GM23248 (cell line): Measurements from ENCODE around the gene IL21. TPM values are rescaled to one million over a fixed set of nuclear protein-coding genes. Genes with fewer than 3 reads are reported as not detected.

ENCODE experiments used
- DNase-seq: peaks from one replicate; pipeline ENCODE4 v3.0.0-alpha.2; 2015
- H2AFZ ChIP-seq: fragments of 200-600 bp; sonication (generic); 2 replicates; pipeline ENCODE4 v1.6.1; 2016; ENCODE audit warnings: antibody characterized with exemption
- H3F3A ChIP-seq: fragments of 200-600 bp; sonication (generic); 2 replicates; pipeline ENCODE4 v1.6.1; 2016; ENCODE audit warnings: mild to moderate bottlenecking, antibody characterized with exemption, mixed run types; ENCODE audit not compliant: insufficient read depth
- H3K27ac ChIP-seq: fragments of 200-600 bp; sonication (generic); 2 replicates; pipeline ENCODE4 v1.5.1; 2016; ENCODE audit warnings: mild to moderate bottlenecking
- H3K27me3 ChIP-seq: fragments of 200-600 bp; sonication (generic); replicated peaks from 2 replicates; pipeline ENCODE4 v1.6.1; 2016; ENCODE audit warnings: mild to moderate bottlenecking; ENCODE audit not compliant: insufficient read depth
- H3K36me3 ChIP-seq: fragments of 200-600 bp; sonication (generic); 2 replicates; pipeline ENCODE4 v1.6.1; 2016; ENCODE audit warnings: low read depth, mild to moderate bottlenecking
- H3K4me1 ChIP-seq: fragments of 200-600 bp; sonication (generic); 2 replicates; pipeline ENCODE4 v1.6.1; 2016; ENCODE audit warnings: mild to moderate bottlenecking; ENCODE audit not compliant: insufficient read depth
- H3K4me2 ChIP-seq: fragments of 200-600 bp; sonication (generic); one replicate; pipeline ENCODE4 v1.6.1; 2016; ENCODE audit warnings: mild to moderate bottlenecking; ENCODE audit not compliant: unreplicated experiment
- H3K4me3 ChIP-seq: fragments of 200-600 bp; sonication (generic); 2 replicates; pipeline ENCODE4 v1.5.1; 2016; ENCODE audit warnings: mild to moderate bottlenecking
- H3K79me2 ChIP-seq: fragments of 200-600 bp; sonication (generic); 2 replicates; pipeline ENCODE4 v1.6.1; 2016; ENCODE audit warnings: mild to moderate bottlenecking; ENCODE audit not compliant: insufficient read depth
- H3K9ac ChIP-seq: fragments of 200-600 bp; sonication (generic); 2 replicates; pipeline ENCODE4 v1.6.1; 2016; ENCODE audit warnings: mild to moderate bottlenecking
- H3K9me2 ChIP-seq: fragments of 200-600 bp; sonication (generic); 2 replicates; pipeline ENCODE4 v1.6.1; 2016; ENCODE audit warnings: mixed run types, mild to moderate bottlenecking, moderate library complexity; ENCODE audit not compliant: insufficient read depth
- H3K9me3 ChIP-seq: fragments of 200-600 bp; sonication (generic); one replicate; pipeline ENCODE4 v1.6.1; 2017; ENCODE audit warnings: low read depth
- H4K20me1 ChIP-seq: fragments of 200-600 bp; sonication (generic); 2 replicates; pipeline ENCODE4 v1.6.0; 2016; ENCODE audit not compliant: insufficient read depth
- EZH2 ChIP-seq: fragments of 200-600 bp; sonication (generic); IDR thresholded peaks from 2 replicates; pipeline ENCODE4 v1.6.1; 2018; ENCODE audit warnings: antibody characterized with exemption, mild to moderate bottlenecking; ENCODE audit not compliant: insufficient read depth, poor library complexity, severe bottlenecking
- EZH2phosphoT487 ChIP-seq: fragments of 200-600 bp; sonication (generic); IDR thresholded peaks from 2 replicates; pipeline ENCODE4 v1.6.1; 2018; ENCODE audit warnings: antibody characterized with exemption, moderate library complexity, mild to moderate bottlenecking, low read depth; ENCODE audit not compliant: insufficient read depth
- WGBS, 2 experiments: methylation state at CpG; one replicate each; pipeline ENCODE4 v1.1.6; 2015 to 2017; ENCODE audit warnings: low lambda C conversion rate in 2 of 2, low coverage in 1 of 2; ENCODE audit errors: missing lambda C conversion rate in 2 of 2; 5-methylcytosine and 5-hydroxymethylcytosine counted together
- in situ Hi-C: fragments of 300-500 bp; cut with MboI; formaldehyde crosslinking; loops from 2 replicates; pipeline ENCODE4 v1.15.0; 2020
- polyA plus RNA-seq: library from polyadenylated mRNA; unstranded; fragments of >200 nt; fragmentation: Nextera tagmentation; extraction: Ambion mirVana; gene quantifications from 2 replicates; pipeline ENCODE4 v1.2.1, GENCODE V29; 2016
- total RNA-seq: library from RNA; depleted of rRNA; stranded (reverse); fragments of >200 nt; shearing (Covaris generic); gene quantifications from 2 replicates; pipeline ENCODE4 v1.2.3, GENCODE V29; 2014

IL21 gene
- total and polyA plus RNA-seq, 2 experiments from 2014 or later: not detected

DNA sequence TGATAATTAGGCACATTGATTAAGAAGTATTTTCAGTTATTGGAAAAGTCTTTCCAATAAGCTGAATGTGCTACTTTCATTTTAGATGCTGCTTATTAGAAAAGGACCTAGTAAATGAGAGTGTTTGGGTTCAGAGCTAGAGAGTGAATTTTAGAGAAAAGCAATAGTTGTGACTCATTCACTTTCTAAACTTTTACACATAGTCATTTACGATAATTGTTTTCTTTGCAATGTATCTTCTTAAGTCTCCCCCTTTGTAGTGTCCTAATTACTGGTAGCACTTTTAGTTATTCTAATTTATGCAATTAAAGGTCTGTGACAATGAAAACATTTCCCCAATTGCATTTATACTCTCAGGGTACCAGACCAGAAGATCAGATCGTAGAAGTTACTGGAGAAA is 1.3 kb downstream of the IL21 start:
- Histone ChIP-seq H4K20me1 (no peaks in the 10 kb centered on the region), H3K9me3 (no peaks in the 10 kb centered on the region), H3K4me3 (no peak overlapping the region), H3K36me3 (no peaks in the 10 kb centered on the region), H3K9ac (no peak overlapping the region), H3K4me1 (peaks cover 1% of the 10 kb centered on the region; the same call in 1 of the 2 replicates), H3K79me2 (no peaks in the 10 kb centered on the region), H2AFZ (no peak overlapping the region), H3K27ac (no peak overlapping the region), H3F3A (peaks cover 6% of the 10 kb centered on the region; the same call in 1 of the 2 replicates), H3K27me3 (no peaks in the 10 kb centered on the region), H3K9me2 (no peaks in the 10 kb centered on the region), H3K4me2 (no peak overlapping the region)
- WGBS, 2 experiments: 96 to 100% methylated on average over 2 of the region's 2 CpGs
- in situ Hi-C loops: no loop called here
- no peak for TF ChIP-seq EZH2phosphoT487
- TF ChIP-seq EZH2: no peak
- no peak for DNase-seq

DNA sequence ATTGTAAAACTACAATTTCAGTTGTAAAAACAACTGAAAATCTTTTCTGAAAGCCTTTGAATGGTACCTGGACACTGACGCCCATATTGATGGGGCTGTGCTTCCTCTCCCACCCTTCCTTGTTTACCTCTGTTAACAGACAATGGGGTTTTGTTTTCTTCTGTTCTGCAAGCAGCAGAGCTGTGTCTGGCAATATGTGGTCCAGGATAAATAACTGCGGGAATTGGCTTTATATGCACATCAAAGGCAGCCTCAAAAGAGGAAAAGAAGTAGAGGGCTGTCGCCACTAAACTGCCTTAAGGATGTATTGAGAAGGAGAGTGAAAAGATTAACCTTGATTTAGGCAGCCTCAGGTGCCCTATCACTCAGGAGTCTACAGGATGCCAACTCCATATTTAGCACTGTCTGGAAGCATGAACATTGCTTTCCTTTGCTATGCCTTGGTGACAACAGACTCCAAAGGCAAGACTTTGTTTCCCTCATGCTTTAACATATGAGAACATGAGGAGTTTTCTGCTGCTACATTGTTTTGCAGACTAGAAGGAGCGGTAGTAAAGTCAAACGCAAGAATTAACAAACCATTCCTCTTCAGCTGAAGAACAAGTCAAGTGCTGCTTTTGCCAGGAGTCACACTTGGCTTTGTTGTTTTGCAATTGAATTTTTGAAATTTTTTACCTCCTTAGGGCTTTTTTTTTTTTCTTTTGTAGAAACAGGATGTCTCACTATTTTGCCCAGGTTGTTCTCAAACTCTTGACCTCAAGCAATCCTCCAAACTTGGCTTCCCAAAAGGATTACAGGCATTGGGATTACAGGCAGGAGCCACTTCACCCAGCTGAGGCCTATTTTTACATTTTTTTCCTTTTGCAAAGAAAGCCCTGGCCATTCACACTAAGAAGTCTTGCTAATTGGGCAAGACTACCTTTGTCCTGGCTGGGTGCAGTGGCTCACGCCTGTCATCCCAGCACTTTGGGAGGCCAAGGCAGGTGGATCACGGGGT is 3.0 kb downstream of the IL21 start:
- no peak overlapping the region for H2AFZ ChIP-seq
- no peaks in the 10 kb centered on the region for H3K4me1 ChIP-seq
- H3K9me3 ChIP-seq: no peaks in the 10 kb centered on the region
- H3K4me3 ChIP-seq: no peak overlapping the region
- WGBS, 2 experiments: 67 to 74% methylated on average over 7 of the region's 7 CpGs
- no peaks in the 10 kb centered on the region for H4K20me1 ChIP-seq
- in situ Hi-C loops: no loop called here
- TF ChIP-seq EZH2 (no peak), EZH2phosphoT487 (no peak)
- no peaks in the 10 kb centered on the region for H3K79me2 ChIP-seq
- no peaks in the 10 kb centered on the region for H3F3A ChIP-seq
- no peaks in the 10 kb centered on the region for H3K36me3 ChIP-seq
- no peak overlapping the region for H3K4me2 ChIP-seq
- H3K27ac ChIP-seq: no peak overlapping the region
- no peak overlapping the region for H3K9ac ChIP-seq
- DNase-seq: peak; percentile 18
- no peaks in the 10 kb centered on the region for H3K27me3 ChIP-seq
- H3K9me2 ChIP-seq: no peaks in the 10 kb centered on the region

DNA sequence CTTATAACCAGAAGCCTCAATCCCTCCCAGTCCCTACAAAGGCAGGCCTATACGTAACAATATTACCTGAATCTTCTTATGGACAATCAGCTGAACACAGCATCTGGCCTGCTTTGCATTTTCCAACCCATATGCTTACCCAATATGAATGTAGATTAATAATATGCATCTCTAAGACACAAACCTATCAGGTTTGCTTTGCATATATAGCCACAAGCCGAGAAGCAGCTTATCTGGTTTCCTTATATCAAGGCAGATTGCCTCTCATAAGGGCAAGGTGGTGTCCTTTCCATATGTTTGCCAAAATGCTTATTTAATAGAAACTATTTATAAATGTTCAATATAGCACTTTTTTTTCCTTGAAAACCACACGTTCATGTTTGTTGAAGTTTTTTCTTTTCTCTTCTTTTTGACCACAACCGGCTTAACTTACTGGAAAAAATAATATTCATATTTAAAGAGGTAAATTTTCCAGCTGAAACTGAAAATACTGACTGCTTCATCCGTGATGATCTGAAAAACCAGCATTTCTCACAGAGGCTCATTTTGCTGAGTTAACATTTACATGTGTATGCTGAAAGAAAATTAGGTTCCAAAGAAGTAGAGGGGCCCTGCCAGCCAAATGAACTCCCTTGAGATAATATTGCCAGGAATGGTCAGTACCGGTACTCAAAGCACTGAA is 3.8 kb downstream of the IL21 start:
- Histone ChIP-seq H3K9ac (no peak overlapping the region), H2AFZ (no peak overlapping the region)

DNA sequence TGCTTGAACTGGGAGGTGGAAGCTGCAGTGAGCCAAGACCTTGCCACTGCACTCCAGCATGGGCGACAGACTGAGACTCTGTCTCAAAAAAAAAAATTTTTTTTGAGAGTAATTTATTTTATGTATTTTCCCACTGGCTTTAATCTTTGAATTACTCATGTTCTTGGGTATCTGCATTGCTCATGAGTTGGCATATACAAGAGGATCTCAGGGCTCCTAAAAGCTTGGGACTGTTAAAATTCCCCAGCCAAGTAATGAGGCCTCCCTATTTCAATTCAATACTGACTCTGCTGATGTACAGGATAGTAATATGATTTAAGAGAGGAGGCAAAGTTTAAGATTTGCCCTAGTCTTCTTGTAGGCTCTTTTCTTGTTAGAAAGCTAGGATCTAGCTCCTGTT is 6.2 kb downstream of the IL21 start:
- Histone ChIP-seq H2AFZ (no peak overlapping the region), H3K9me3 (no peaks in the 10 kb centered on the region), H4K20me1 (no peaks in the 10 kb centered on the region), H3K27me3 (no peaks in the 10 kb centered on the region), H3K9me2 (no peaks in the 10 kb centered on the region), H3K4me3 (no peak overlapping the region), H3F3A (no peaks in the 10 kb centered on the region), H3K4me1 (peaks cover 12% of the 10 kb centered on the region; the same call in 1 of the 2 replicates), H3K4me2 (no peak overlapping the region), H3K27ac (no peak overlapping the region), H3K79me2 (no peaks in the 10 kb centered on the region), H3K36me3 (no peaks in the 10 kb centered on the region), H3K9ac (no peak overlapping the region)
- DNase-seq: peak; percentile 54
- in situ Hi-C loops: no loop called here
- 67 to 88% methylated on average over 1 of the region's 1 CpG for WGBS, 2 experiments
- TF ChIP-seq EZH2 (no peak), EZH2phosphoT487 (no peak)

More for the DNA sequence above, 3.8 kb downstream of the IL21 start:
- Histone ChIP-seq H3F3A (no peaks in the 10 kb centered on the region), H3K27me3 (no peaks in the 10 kb centered on the region), H4K20me1 (no peaks in the 10 kb centered on the region), H3K4me3 (no peak overlapping the region), H3K9me3 (no peaks in the 10 kb centered on the region), H3K79me2 (no peaks in the 10 kb centered on the region), H3K27ac (no peak overlapping the region), H3K4me2 (no peak overlapping the region), H3K4me1 (peaks cover 6% of the 10 kb centered on the region; the same call in 1 of the 2 replicates), H3K36me3 (no peaks in the 10 kb centered on the region), H3K9me2 (no peaks in the 10 kb centered on the region)
- 61 to 73% methylated on average over 6 of the region's 6 CpGs for WGBS, 2 experiments
- in situ Hi-C loops: no loop called here
- TF ChIP-seq EZH2 (no peak), EZH2phosphoT487 (no peak)
- no peak for DNase-seq
